GM15510 (cell line): Measurements from ENCODE around the gene LYRM4.

ENCODE experiments used
- POLR2A ChIP-seq: IDR thresholded peaks from 3 replicates; pipeline ENCODE4 v1.6.1; 2011; ENCODE audit warnings: borderline replicate concordance; ENCODE audit not compliant: insufficient read length; ENCODE audit errors: extremely low read depth

Gene LYRM4

GRCh38 chr6:5287966-5288297 is 27.2 kb upstream of the LYRM4 start:
- TF ChIP-seq POLR2A: no peak

GRCh38 chr6:5287205-5287965 is 26.6 kb upstream of the LYRM4 start:
- TF ChIP-seq POLR2A: no peak

- no peak for TF ChIP-seq POLR2A
Measured at GRCh38 chr6:5286780-5287179, 26.0 kb upstream of the LYRM4 start.

GRCh38 chr6:5285526-5285925 is 24.8 kb upstream of the LYRM4 start:
- no peak for TF ChIP-seq POLR2A

GRCh38 chr6:5285081-5285480 is 24.3 kb upstream of the LYRM4 start:
- no peak for TF ChIP-seq POLR2A

- TF ChIP-seq POLR2A: no peak
Measured at GRCh38 chr6:5282191-5282623, 21.5 kb upstream of the LYRM4 start.

- no peak for TF ChIP-seq POLR2A
Measured at GRCh38 chr6:5280920-5281319, 20.2 kb upstream of the LYRM4 start.

GRCh38 chr6:5279891-5280338 is 19.2 kb upstream of the LYRM4 start:
- TF ChIP-seq POLR2A: no peak

GRCh38 chr6:5278565-5279120 is 17.9 kb upstream of the LYRM4 start:
- TF ChIP-seq POLR2A: no peak

- TF ChIP-seq POLR2A: no peak
Measured at GRCh38 chr6:5278047-5278446, 17.3 kb upstream of the LYRM4 start.

- TF ChIP-seq POLR2A: no peak
Measured at GRCh38 chr6:5277589-5277988, 16.8 kb upstream of the LYRM4 start.

- no peak for TF ChIP-seq POLR2A
Measured at GRCh38 chr6:5276581-5276980, 15.8 kb upstream of the LYRM4 start.

GRCh38 chr6:5275497-5275896 is 14.7 kb upstream of the LYRM4 start:
- TF ChIP-seq POLR2A: no peak

- TF ChIP-seq POLR2A: no peak
Measured at GRCh38 chr6:5274231-5274630, 13.5 kb upstream of the LYRM4 start.

GRCh38 chr6:5271926-5272325 is 11.2 kb upstream of the LYRM4 start:
- TF ChIP-seq POLR2A: no peak

GRCh38 chr6:5270093-5270680 is 9.4 kb upstream of the LYRM4 start:
- TF ChIP-seq POLR2A: no peak
